HCT116 (cell line): Measurements from ENCODE around the gene ERMN. TPM values are rescaled to one million over a fixed set of nuclear protein-coding genes. Genes with fewer than 3 reads are reported as not detected.

ENCODE experiments used
- ATAC-seq: fragments of 200-7000 bp; cut with Tn5 transposase; 2 replicates; pipeline ENCODE4 v1.9.1; 2020; ENCODE audit warnings: mild to moderate bottlenecking, moderate library complexity
- BruUV-seq: library from RNA; stranded (reverse); fragments of 400-500 nt; replicated peaks from 2 replicates; lab custom pipeline; 2021; lab: Mats Ljungman, UMichigan
- CTCF ChIA-PET: fragments of 300-600 bp; sonication (Branson Sonifier 250); formaldehyde crosslinking; loops from one replicate; lab custom pipeline; 2021; ENCODE audit warnings: antibody characterized with exemption; lab: Charles Lee
- POLR2A ChIA-PET: fragments of 300-600, 350-600 bp; sonication (Branson Sonifier 250); formaldehyde crosslinking; loops from one replicate; lab custom pipeline; 2021; ENCODE audit warnings: antibody characterized with exemption; lab: Charles Lee
- RAD21 ChIA-PET, 2 experiments: fragments of 300-600 bp; sonication (Branson Sonifier 250); formaldehyde crosslinking; loops; one replicate each; lab custom pipeline; 2023; ENCODE audit warnings: low total read pairs in 2 of 2; ENCODE audit not compliant: uncharacterized antibody in 2 of 2, unreplicated experiment in 2 of 2, low non-redundant PET in 1 of 2; lab: Charles Lee
- DNase-seq: peaks from one replicate; pipeline ENCODE4 v3.0.0-alpha.2; 2010; ENCODE audit warnings: low read depth, low spot score
- H2AFZ ChIP-seq: fragments of 200-600 bp; shearing (Covaris generic), sonication (generic); 2 replicates; pipeline ENCODE4 v1.6.1; 2017; ENCODE audit warnings: low read depth, mixed run types, mixed read lengths, antibody characterized with exemption, low read length; ENCODE audit not compliant: poor library complexity, severe bottlenecking
- H3K27ac ChIP-seq: 2 replicates; pipeline ENCODE4 v1.5.1; 2012; ENCODE audit warnings: low read depth, low read length
- H3K27me3 ChIP-seq: fragments of 200-600 bp; sonication (generic); 2 replicates; pipeline ENCODE4 v1.6.1; 2016; ENCODE audit warnings: mixed run types, low read length, mixed read lengths; ENCODE audit not compliant: insufficient read depth
- H3K36me3 ChIP-seq, 2 experiments: fragments of 200-500 bp in 1 of 2; fragments of 200-600 bp in 1 of 2; sonication (Bioruptor generic) in 1 of 2; sonication (generic) in 1 of 2; 2 replicates each; pipeline versions ENCODE4 v1.5.1 to v1.6.1; 2014 to 2016; ENCODE audit warnings: low read length in 2 of 2, inconsistent platforms in 1 of 2, mixed read lengths in 1 of 2, mixed run types in 1 of 2; ENCODE audit not compliant: insufficient read depth in 2 of 2, control insufficient read depth in 1 of 2
- H3K4me1 ChIP-seq, 2 experiments: fragments of 200-600 bp in 1 of 2; sonication (generic) in 1 of 2; 2 replicates each; pipeline versions ENCODE4 v1.5.1 to v1.6.1; 2012 to 2017; ENCODE audit warnings: low read length in 2 of 2, inconsistent platforms in 1 of 2, mild to moderate bottlenecking in 1 of 2, mixed read lengths in 1 of 2, mixed run types in 1 of 2, moderate library complexity in 1 of 2; ENCODE audit not compliant: insufficient read depth in 2 of 2, control insufficient read depth in 1 of 2
- H3K4me2 ChIP-seq: fragments of 200-600 bp; sonication (generic); 2 replicates; pipeline ENCODE4 v1.6.1; 2017; ENCODE audit warnings: mixed run types, low read length, mixed read lengths
- H3K4me3 ChIP-seq, 2 experiments: fragments of 200-600 bp in 1 of 2; sonication (generic) in 1 of 2; replicated peaks in 1 of 2; 2 replicates each; pipeline ENCODE4 v1.5.1; 2011 to 2016; ENCODE audit warnings: low read length in 2 of 2, control low read depth in 1 of 2, low read depth in 1 of 2, mild to moderate bottlenecking in 1 of 2, mixed read lengths in 1 of 2, mixed run types in 1 of 2
- H3K79me2 ChIP-seq: fragments of 200-600 bp; sonication (generic); 2 replicates; pipeline ENCODE4 v1.6.1; 2017; ENCODE audit warnings: mild to moderate bottlenecking, mixed run types, low read length, moderate library complexity, mixed read lengths; ENCODE audit not compliant: insufficient read depth
- H3K9ac ChIP-seq: fragments of 200-600 bp; sonication (generic); 2 replicates; pipeline ENCODE4 v1.6.1; 2016; ENCODE audit warnings: low read length, mixed read lengths
- H3K9me2 ChIP-seq: fragments of 200-600 bp; sonication (generic), shearing (Covaris generic); 2 replicates; pipeline ENCODE4 v1.6.1; 2017; ENCODE audit warnings: mixed run types, mild to moderate bottlenecking, moderate library complexity; ENCODE audit not compliant: insufficient read depth
- H3K9me3 ChIP-seq, 2 experiments: fragments of 200-500 bp in 1 of 2; fragments of 200-600 bp in 1 of 2; sonication (Bioruptor generic) in 1 of 2; sonication (generic) in 1 of 2; 2 replicates each; pipeline ENCODE4 v1.6.1; 2014 to 2017; ENCODE audit warnings: low read length in 2 of 2, mixed read lengths in 2 of 2, inconsistent platforms in 1 of 2, low read depth in 1 of 2, mild to moderate bottlenecking in 1 of 2, mixed run types in 1 of 2, moderate library complexity in 1 of 2; ENCODE audit not compliant: control insufficient read depth in 1 of 2, insufficient read depth in 1 of 2
- H4K20me1 ChIP-seq: fragments of 200-600 bp; sonication (generic), shearing (Covaris generic); 2 replicates; pipeline ENCODE4 v1.6.1; 2017; ENCODE audit warnings: mixed run types, mild to moderate bottlenecking, moderate library complexity; ENCODE audit not compliant: insufficient read depth
- CBX3 ChIP-seq: IDR thresholded peaks from 2 replicates; pipeline ENCODE4 v1.6.1; 2012; ENCODE audit warnings: low read depth
- EZH2 ChIP-seq: fragments of 200-600 bp; sonication (generic); IDR thresholded peaks from 2 replicates; pipeline ENCODE4 v1.6.1; 2017; ENCODE audit warnings: antibody characterized with exemption, mixed run types
- EZH2phosphoT487 ChIP-seq: fragments of 200-600 bp; IDR thresholded peaks from 2 replicates; pipeline ENCODE4 v1.6.1; 2018; ENCODE audit warnings: antibody characterized with exemption, borderline replicate concordance
- JUND ChIP-seq: IDR thresholded peaks from 2 replicates; pipeline ENCODE4 v1.6.1; 2012
- SP1 ChIP-seq: IDR thresholded peaks from 2 replicates; pipeline ENCODE4 v1.6.1; 2012; ENCODE audit warnings: low read depth
- TCF7L2 ChIP-seq: IDR thresholded peaks from 2 replicates; pipeline ENCODE4 v1.7.0; 2011; ENCODE audit warnings: borderline replicate concordance, inconsistent platforms; ENCODE audit not compliant: insufficient read depth, insufficient read length; ENCODE audit errors: extremely low read depth
- ZFX ChIP-seq: fragments of 450-650 bp; IDR thresholded peaks from 2 replicates; pipeline ENCODE4 v1.6.1; 2017
- ZNF274 ChIP-seq: fragments of 200-500 bp; sonication (Bioruptor generic); IDR thresholded peaks from 2 replicates; pipeline ENCODE4 v1.6.1; 2014; ENCODE audit warnings: mild to moderate bottlenecking, low read depth, low read length, inconsistent platforms
- intact Hi-C: fragments of 100-400 bp; cut with micrococcal nuclease; formaldehyde crosslinking; loops from 2 replicates; pipeline ENCODE4 v1.10.0; 2022
- total RNA-seq: library from RNA; stranded (reverse); gene quantifications from one replicate; pipeline ENCODE4 v1.2.1, GENCODE V29; 2021; ENCODE audit not compliant: unreplicated experiment
- TF ChIP-seq, protein P1 (sequence below): IDR thresholded peaks from 2 replicates; pipeline ENCODE4 v1.6.1; 2012; ENCODE audit warnings: low read depth
- TF ChIP-seq, protein P2 (sequence below), 3 experiments: fragments of 200-600 bp in 1 of 3; sonication (generic) in 1 of 3; IDR thresholded peaks in 2 of 3; conservative IDR thresholded peaks in 1 of 3; 2 replicates each; pipeline ENCODE4 v1.5.1; 2012 to 2017; ENCODE audit warnings: low read depth in 2 of 3, low read length in 2 of 3, antibody characterized with exemption in 1 of 3, borderline replicate concordance in 1 of 3, control low read depth in 1 of 3, mild to moderate bottlenecking in 1 of 3, mixed read lengths in 1 of 3, mixed run types in 1 of 3, moderate library complexity in 1 of 3; ENCODE audit not compliant: insufficient read depth in 1 of 3
- TF ChIP-seq, protein P3 (sequence below): IDR thresholded peaks from 2 replicates; pipeline ENCODE4 v1.6.1; 2011; ENCODE audit warnings: mild to moderate bottlenecking, low read length, moderate library complexity; ENCODE audit not compliant: insufficient replicate concordance; ENCODE audit errors: extremely low read depth
- TF ChIP-seq, protein P4 (sequence below): IDR thresholded peaks from 2 replicates; pipeline ENCODE4 v1.6.1; 2012

Gene ERMN
- total RNA-seq, 1 experiment from 2014 or later = not detected

DNA sequence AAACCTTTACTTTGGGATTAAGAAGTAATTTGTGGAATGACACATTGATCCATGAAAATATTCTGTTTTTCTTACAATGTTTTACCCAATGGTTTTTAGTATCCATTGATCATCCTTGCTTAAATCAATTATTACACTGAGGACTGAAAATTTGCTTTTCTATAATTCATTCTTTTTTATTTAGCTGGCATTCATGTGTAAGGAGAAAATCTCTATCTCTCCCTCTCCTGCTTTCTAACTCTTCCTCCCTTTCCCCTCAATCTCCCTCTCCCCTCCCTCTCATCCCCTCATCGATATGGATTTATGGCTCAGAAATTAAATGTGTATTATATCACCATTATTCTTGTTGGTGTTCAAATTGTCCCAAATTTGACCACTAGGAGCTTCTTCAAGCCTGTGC lies 38.5 kb downstream of the ERMN start:
- Histone ChIP-seq H3K4me1 (no peaks in the 10 kb centered on the region), H3K4me2 (no peak overlapping the region), H4K20me1 (no peaks in the 10 kb centered on the region), H3K27ac (no peak overlapping the region), H3K9me2 (no peaks in the 10 kb centered on the region), H3K9me3 (no peaks in the 10 kb centered on the region), H3K9ac (no peak overlapping the region), H3K79me2 (no peaks in the 10 kb centered on the region), H3K36me3 (no peaks in the 10 kb centered on the region), H3K27me3 (no peaks in the 10 kb centered on the region), H3K4me3 (no peak overlapping the region), H2AFZ (no peak overlapping the region)
- CTCF ChIA-PET = interaction anchor here (1.6 kb wide), 1 partner anchor 15 kb away, joined by 7 read pairs; no protein-coding TSS in a partner anchor
- TF ChIP-seq SP1 (no peak), JUND (no peak), TCF7L2 (no peak), EZH2phosphoT487 (no peak), EZH2 (no peak), ZFX (no peak), CBX3 (no peak), ZNF274 (no peak)
- TF ChIP-seq, protein P1, sequence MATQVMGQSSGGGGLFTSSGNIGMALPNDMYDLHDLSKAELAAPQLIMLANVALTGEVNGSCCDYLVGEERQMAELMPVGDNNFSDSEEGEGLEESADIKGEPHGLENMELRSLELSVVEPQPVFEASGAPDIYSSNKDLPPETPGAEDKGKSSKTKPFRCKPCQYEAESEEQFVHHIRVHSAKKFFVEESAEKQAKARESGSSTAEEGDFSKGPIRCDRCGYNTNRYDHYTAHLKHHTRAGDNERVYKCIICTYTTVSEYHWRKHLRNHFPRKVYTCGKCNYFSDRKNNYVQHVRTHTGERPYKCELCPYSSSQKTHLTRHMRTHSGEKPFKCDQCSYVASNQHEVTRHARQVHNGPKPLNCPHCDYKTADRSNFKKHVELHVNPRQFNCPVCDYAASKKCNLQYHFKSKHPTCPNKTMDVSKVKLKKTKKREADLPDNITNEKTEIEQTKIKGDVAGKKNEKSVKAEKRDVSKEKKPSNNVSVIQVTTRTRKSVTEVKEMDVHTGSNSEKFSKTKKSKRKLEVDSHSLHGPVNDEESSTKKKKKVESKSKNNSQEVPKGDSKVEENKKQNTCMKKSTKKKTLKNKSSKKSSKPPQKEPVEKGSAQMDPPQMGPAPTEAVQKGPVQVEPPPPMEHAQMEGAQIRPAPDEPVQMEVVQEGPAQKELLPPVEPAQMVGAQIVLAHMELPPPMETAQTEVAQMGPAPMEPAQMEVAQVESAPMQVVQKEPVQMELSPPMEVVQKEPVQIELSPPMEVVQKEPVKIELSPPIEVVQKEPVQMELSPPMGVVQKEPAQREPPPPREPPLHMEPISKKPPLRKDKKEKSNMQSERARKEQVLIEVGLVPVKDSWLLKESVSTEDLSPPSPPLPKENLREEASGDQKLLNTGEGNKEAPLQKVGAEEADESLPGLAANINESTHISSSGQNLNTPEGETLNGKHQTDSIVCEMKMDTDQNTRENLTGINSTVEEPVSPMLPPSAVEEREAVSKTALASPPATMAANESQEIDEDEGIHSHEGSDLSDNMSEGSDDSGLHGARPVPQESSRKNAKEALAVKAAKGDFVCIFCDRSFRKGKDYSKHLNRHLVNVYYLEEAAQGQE = no peak
- TF ChIP-seq, protein P2, sequence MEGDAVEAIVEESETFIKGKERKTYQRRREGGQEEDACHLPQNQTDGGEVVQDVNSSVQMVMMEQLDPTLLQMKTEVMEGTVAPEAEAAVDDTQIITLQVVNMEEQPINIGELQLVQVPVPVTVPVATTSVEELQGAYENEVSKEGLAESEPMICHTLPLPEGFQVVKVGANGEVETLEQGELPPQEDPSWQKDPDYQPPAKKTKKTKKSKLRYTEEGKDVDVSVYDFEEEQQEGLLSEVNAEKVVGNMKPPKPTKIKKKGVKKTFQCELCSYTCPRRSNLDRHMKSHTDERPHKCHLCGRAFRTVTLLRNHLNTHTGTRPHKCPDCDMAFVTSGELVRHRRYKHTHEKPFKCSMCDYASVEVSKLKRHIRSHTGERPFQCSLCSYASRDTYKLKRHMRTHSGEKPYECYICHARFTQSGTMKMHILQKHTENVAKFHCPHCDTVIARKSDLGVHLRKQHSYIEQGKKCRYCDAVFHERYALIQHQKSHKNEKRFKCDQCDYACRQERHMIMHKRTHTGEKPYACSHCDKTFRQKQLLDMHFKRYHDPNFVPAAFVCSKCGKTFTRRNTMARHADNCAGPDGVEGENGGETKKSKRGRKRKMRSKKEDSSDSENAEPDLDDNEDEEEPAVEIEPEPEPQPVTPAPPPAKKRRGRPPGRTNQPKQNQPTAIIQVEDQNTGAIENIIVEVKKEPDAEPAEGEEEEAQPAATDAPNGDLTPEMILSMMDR (IDR thresholded peaks at IDR 0.05 in 2 of 3, conservative IDR thresholded peaks at IDR 0.05 in 1 of 3; ENCODE audit: borderline replicate concordance in 1 of 3, insufficient read depth in 1 of 3, low read depth in 2 of 3, low read length in 2 of 3) = no peak
- TF ChIP-seq, protein P3, sequence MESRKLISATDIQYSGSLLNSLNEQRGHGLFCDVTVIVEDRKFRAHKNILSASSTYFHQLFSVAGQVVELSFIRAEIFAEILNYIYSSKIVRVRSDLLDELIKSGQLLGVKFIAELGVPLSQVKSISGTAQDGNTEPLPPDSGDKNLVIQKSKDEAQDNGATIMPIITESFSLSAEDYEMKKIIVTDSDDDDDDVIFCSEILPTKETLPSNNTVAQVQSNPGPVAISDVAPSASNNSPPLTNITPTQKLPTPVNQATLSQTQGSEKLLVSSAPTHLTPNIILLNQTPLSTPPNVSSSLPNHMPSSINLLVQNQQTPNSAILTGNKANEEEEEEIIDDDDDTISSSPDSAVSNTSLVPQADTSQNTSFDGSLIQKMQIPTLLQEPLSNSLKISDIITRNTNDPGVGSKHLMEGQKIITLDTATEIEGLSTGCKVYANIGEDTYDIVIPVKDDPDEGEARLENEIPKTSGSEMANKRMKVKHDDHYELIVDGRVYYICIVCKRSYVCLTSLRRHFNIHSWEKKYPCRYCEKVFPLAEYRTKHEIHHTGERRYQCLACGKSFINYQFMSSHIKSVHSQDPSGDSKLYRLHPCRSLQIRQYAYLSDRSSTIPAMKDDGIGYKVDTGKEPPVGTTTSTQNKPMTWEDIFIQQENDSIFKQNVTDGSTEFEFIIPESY = no peak
- TF ChIP-seq, protein P4, sequence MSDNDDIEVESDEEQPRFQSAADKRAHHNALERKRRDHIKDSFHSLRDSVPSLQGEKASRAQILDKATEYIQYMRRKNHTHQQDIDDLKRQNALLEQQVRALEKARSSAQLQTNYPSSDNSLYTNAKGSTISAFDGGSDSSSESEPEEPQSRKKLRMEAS = no peak
- BruUV-seq = no TSS peak
- POLR2A ChIA-PET = no interaction called here
- intact Hi-C loops = no loop called here
- RAD21 ChIA-PET = no interaction called here
- DNase-seq (no peak), ATAC-seq (no peak)
